Activated CD4-positive, alpha-beta memory T cell treated with anti-CD3 and anti-CD28 coated beads, Interleukin-2, amount 10 ng/mL, durations not matched to agents 7 days and 5 days (primary cell): ENCODE measurements around the gene HSF5. TPM values are rescaled to one million over a fixed set of nuclear protein-coding genes. Genes with fewer than 3 reads are reported as not detected.

Source experiments
- CTCF ChIA-PET: fragments of 350-600 bp; sonication (Branson Sonifier 250); formaldehyde crosslinking; loops from one replicate; lab custom pipeline; 2021; ENCODE audit warnings: antibody characterized with exemption, inconsistent platforms; lab: Charles Lee
- POLR2A ChIA-PET: fragments of 350-600 bp; sonication (Branson Sonifier 250); formaldehyde crosslinking; loops from one replicate; lab custom pipeline; 2021; ENCODE audit warnings: antibody characterized with exemption; lab: Charles Lee
- DNase-seq: peaks from one replicate; pipeline ENCODE4 v3.0.0-alpha.2; 2020
- H3K27ac Mint-ChIP-seq: one replicate; pipeline ENCODE4 v1.8.0; 2021; ENCODE audit warnings: mild to moderate bottlenecking, mixed read lengths
- H3K27me3 Mint-ChIP-seq: one replicate; pipeline ENCODE4 v1.8.0; 2021; ENCODE audit warnings: mixed read lengths
- H3K36me3 Mint-ChIP-seq: one replicate; pipeline ENCODE4 v1.8.0; 2021; ENCODE audit warnings: low read depth, mixed read lengths
- H3K4me1 Mint-ChIP-seq: one replicate; pipeline ENCODE4 v1.8.0; 2021; ENCODE audit warnings: mixed read lengths
- H3K4me3 Mint-ChIP-seq: one replicate; pipeline ENCODE4 v1.8.0; 2021; ENCODE audit warnings: mild to moderate bottlenecking, mixed read lengths
- H3K9me3 Mint-ChIP-seq: one replicate; pipeline ENCODE4 v1.8.0; 2021; ENCODE audit warnings: mixed read lengths
- total RNA-seq, 2 experiments: library from RNA; stranded (reverse); gene quantifications; one replicate each; pipeline ENCODE4 v1.2.3, GENCODE V29; 2021

The HSF5 gene
- total RNA-seq, 2 experiments from 2014 or later: 0.40 to 0.70 TPM

GRCh38 chr17:58417300-58418092, 70.7 kb downstream of the HSF5 start, which contains the start of gene RNF43:
Gene RNF43, minus strand, starts transcription at chr17:58417534. Its CDS starts 1,957 bp downstream, at chr17:58415577.
- peak; percentile 86 for DNase-seq
- Mint-ChIP-seq H3K27me3 (no peaks in the 10 kb centered on the region), H3K4me3 (peak within 1 kb of the TSS; percentile 8), H3K9me3 (no peaks in the 10 kb centered on the region), H3K36me3 (no peaks in the 10 kb centered on the region), H3K27ac (peak within 1 kb of the TSS; percentile 10), H3K4me1 (peaks cover 31% of the 10 kb centered on the region)
- POLR2A ChIA-PET: interaction anchor here (0.6 to 6.1 kb wide), 15 partner anchors 53 to 214 kb away, joined by 3 to 81 read pairs (median 7); partner anchors contain the start of genes SUPT4H1 and TSPOAP1
- CTCF ChIA-PET: interaction anchor here (0.5 to 2.7 kb wide), 45 partner anchors 9 to 540 kb away, joined by 3 to 55 read pairs (median 4); partner anchors contain the start of genes HSF5 and SUPT4H1

GRCh38 chr17:58416937-58417299, 71.3 kb downstream of the HSF5 start:
- ChIA-PET CTCF (interaction anchor here (0.6 to 2.7 kb wide), 31 partner anchors 8 to 245 kb away, joined by 3 to 55 read pairs (median 5); partner anchors contain the start of genes HSF5 and SUPT4H1), POLR2A (interaction anchor here (1.1 to 6.1 kb wide), 12 partner anchors 65 to 215 kb away, joined by 3 to 81 read pairs (median 12); partner anchors contain the start of genes SUPT4H1 and TSPOAP1)
- Mint-ChIP-seq H3K4me3 (no peak overlapping the region), H3K36me3 (no peaks in the 10 kb centered on the region), H3K27ac (peak overlapping the region; percentile 10), H3K4me1 (peaks cover 37% of the 10 kb centered on the region), H3K27me3 (no peaks in the 10 kb centered on the region), H3K9me3 (no peaks in the 10 kb centered on the region)
- DNase-seq: no peak

- no peaks in the 10 kb centered on the region for H3K36me3 Mint-ChIP-seq
- no peaks in the 10 kb centered on the region for H3K9me3 Mint-ChIP-seq
- DNase-seq: no peak
- peaks cover 39% of the 10 kb centered on the region for H3K4me1 Mint-ChIP-seq
- H3K27ac Mint-ChIP-seq: no peak overlapping the region
- ChIA-PET CTCF (interaction anchor here (1.1 to 2.7 kb wide), 8 partner anchors 30 to 196 kb away, joined by 3 to 55 read pairs (median 8); partner anchors contain the start of gene SUPT4H1), POLR2A (interaction anchor here (2.0 to 6.1 kb wide), 6 partner anchors 64 to 99 kb away, joined by 9 to 81 read pairs (median 16); partner anchors contain the start of gene SUPT4H1)
- no peak overlapping the region for H3K4me3 Mint-ChIP-seq
- H3K27me3 Mint-ChIP-seq: no peaks in the 10 kb centered on the region
These were observed 71.8 kb downstream of the HSF5 start for GRCh38 chr17:58416396-58416795.

GRCh38 chr17:58415371-58416055, 72.7 kb downstream of the HSF5 start:
- POLR2A ChIA-PET: interaction anchor here (0.8 to 6.1 kb wide), 7 partner anchors 61 to 216 kb away, joined by 3 to 81 read pairs (median 4); partner anchors contain the start of gene SUPT4H1

GRCh38 chr17:58414596-58414997, 73.6 kb downstream of the HSF5 start:
- no peaks in the 10 kb centered on the region for H3K36me3 Mint-ChIP-seq
- H3K4me1 Mint-ChIP-seq: peaks cover 39% of the 10 kb centered on the region
- no peaks in the 10 kb centered on the region for H3K27me3 Mint-ChIP-seq
- no peak for DNase-seq
- H3K27ac Mint-ChIP-seq: no peak overlapping the region
- no peaks in the 10 kb centered on the region for H3K9me3 Mint-ChIP-seq
- no peak overlapping the region for H3K4me3 Mint-ChIP-seq
- POLR2A ChIA-PET: interaction anchor here (1.0 to 6.1 kb wide), 7 partner anchors 60 to 217 kb away, joined by 3 to 81 read pairs (median 5); partner anchors contain the start of gene SUPT4H1
- CTCF ChIA-PET: interaction anchor here (0.8 to 2.4 kb wide), 6 partner anchors 9 to 97 kb away, joined by 3 to 11 read pairs (median 4); partner anchors contain the start of gene SUPT4H1

More at GRCh38 chr17:58415371-58416055, 72.7 kb downstream of the HSF5 start:
- Mint-ChIP-seq H3K36me3 (no peaks in the 10 kb centered on the region), H3K27me3 (no peaks in the 10 kb centered on the region), H3K27ac (no peak overlapping the region), H3K9me3 (no peaks in the 10 kb centered on the region), H3K4me1 (peaks cover 39% of the 10 kb centered on the region), H3K4me3 (no peak overlapping the region)
- DNase-seq: no peak
- CTCF ChIA-PET: interaction anchor here (0.8 to 2.7 kb wide), 7 partner anchors 15 to 98 kb away, joined by 3 to 55 read pairs (median 5); partner anchors contain the start of gene SUPT4H1

- POLR2A ChIA-PET: interaction anchor here (0.9 to 6.1 kb wide), 7 partner anchors 62 to 97 kb away, joined by 3 to 81 read pairs (median 7); partner anchors contain the start of gene SUPT4H1
- Mint-ChIP-seq H3K4me3 (no peak overlapping the region), H3K27ac (no peak overlapping the region)
These were observed 74.5 kb downstream of the HSF5 start for GRCh38 chr17:58413684-58414083.

GRCh38 chr17:58412961-58413586, 75.1 kb downstream of the HSF5 start:
- CTCF ChIA-PET: interaction anchor here (0.7 to 2.4 kb wide), 7 partner anchors 59 to 164 kb away, joined by 3 to 13 read pairs (median 6); partner anchors contain the start of gene SUPT4H1

More at GRCh38 chr17:58413684-58414083, 74.5 kb downstream of the HSF5 start:
- Mint-ChIP-seq H3K36me3 (no peaks in the 10 kb centered on the region), H3K4me1 (peaks cover 38% of the 10 kb centered on the region), H3K27me3 (no peaks in the 10 kb centered on the region), H3K9me3 (no peaks in the 10 kb centered on the region)
- CTCF ChIA-PET: interaction anchor here (1.1 to 2.4 kb wide), 7 partner anchors 8 to 96 kb away, joined by 3 to 13 read pairs (median 6); partner anchors contain the start of gene SUPT4H1
- no peak for DNase-seq

GRCh38 chr17:58412064-58412703, 76.0 kb downstream of the HSF5 start:
- Mint-ChIP-seq H3K27ac (no peak overlapping the region), H3K36me3 (no peaks in the 10 kb centered on the region), H3K9me3 (no peaks in the 10 kb centered on the region), H3K4me3 (no peak overlapping the region), H3K27me3 (no peaks in the 10 kb centered on the region), H3K4me1 (peaks cover 23% of the 10 kb centered on the region)
- ChIA-PET CTCF (interaction anchor here (0.6 to 2.0 kb wide), 4 partner anchors 61 to 304 kb away, joined by 3 to 13 read pairs (median 8); partner anchors contain the start of gene SUPT4H1), POLR2A (interaction anchor here (0.8 to 6.1 kb wide), 6 partner anchors 60 to 97 kb away, joined by 3 to 81 read pairs (median 8); partner anchors contain the start of gene SUPT4H1)
- DNase-seq: no peak

More at GRCh38 chr17:58412961-58413586, 75.1 kb downstream of the HSF5 start:
- no peak overlapping the region for H3K4me3 Mint-ChIP-seq
- POLR2A ChIA-PET: interaction anchor here (0.8 to 6.1 kb wide), 7 partner anchors 61 to 98 kb away, joined by 3 to 81 read pairs (median 7); partner anchors contain the start of gene SUPT4H1
- H3K36me3 Mint-ChIP-seq: no peaks in the 10 kb centered on the region
- peak overlapping the region; percentile 38 for H3K27ac Mint-ChIP-seq
- H3K4me1 Mint-ChIP-seq: peaks cover 32% of the 10 kb centered on the region
- no peaks in the 10 kb centered on the region for H3K27me3 Mint-ChIP-seq
- H3K9me3 Mint-ChIP-seq: no peaks in the 10 kb centered on the region
- DNase-seq: no peak

GRCh38 chr17:58411408-58411894, 76.8 kb downstream of the HSF5 start:
- no peaks in the 10 kb centered on the region for H3K9me3 Mint-ChIP-seq
- no peak for DNase-seq
- CTCF ChIA-PET: interaction anchor here (0.6 kb wide), 1 partner anchor 304 kb away, joined by 3 read pairs; no protein-coding TSS in a partner anchor
- no peak overlapping the region for H3K4me3 Mint-ChIP-seq
- H3K36me3 Mint-ChIP-seq: no peaks in the 10 kb centered on the region
- peaks cover 20% of the 10 kb centered on the region for H3K4me1 Mint-ChIP-seq
- H3K27ac Mint-ChIP-seq: no peak overlapping the region
- H3K27me3 Mint-ChIP-seq: no peaks in the 10 kb centered on the region
- POLR2A ChIA-PET: interaction anchor here (1.5 kb wide), 1 partner anchor 60 kb away, joined by 3 read pairs; no protein-coding TSS in a partner anchor

GRCh38 chr17:58410714-58411407, 77.3 kb downstream of the HSF5 start:
- peaks cover under 1% of the 10 kb centered on the region for H3K27me3 Mint-ChIP-seq
- H3K4me1 Mint-ChIP-seq: peaks cover 20% of the 10 kb centered on the region
- no peaks in the 10 kb centered on the region for H3K36me3 Mint-ChIP-seq
- no peak for DNase-seq
- CTCF ChIA-PET: no interaction called here
- no peak overlapping the region for H3K4me3 Mint-ChIP-seq
- H3K9me3 Mint-ChIP-seq: no peaks in the 10 kb centered on the region
- no peak overlapping the region for H3K27ac Mint-ChIP-seq
- POLR2A ChIA-PET: interaction anchor here (1.5 kb wide), 1 partner anchor 60 kb away, joined by 3 read pairs; no protein-coding TSS in a partner anchor
